CD4-positive, alpha-beta memory T cell (primary cell): Measurements from ENCODE around the gene SFXN4. TPM values are rescaled to one million over a fixed set of nuclear protein-coding genes. Genes with fewer than 3 reads are reported as not detected.
"Not testable (repeated sequence)": the region's sequence is repeated elsewhere in the genome, so short reads cannot be mapped to it uniquely, and the experiment has no call there.

Experiments used
- CTCF ChIA-PET: fragments of 350-600 bp; sonication (Branson Sonifier 250); formaldehyde crosslinking; loops from one replicate; lab custom pipeline; 2021; ENCODE audit warnings: inconsistent platforms; ENCODE audit not compliant: partially characterized antibody; lab: Charles Lee
- POLR2A ChIA-PET: fragments of 350-600 bp; sonication (Branson Sonifier 250); formaldehyde crosslinking; loops from one replicate; lab custom pipeline; 2021; ENCODE audit not compliant: partially characterized antibody; lab: Charles Lee
- DNase-seq, 5 donors: peaks; one replicate each; pipeline versions ENCODE4 v3.0.0 to v3.0.0-alpha.2; 2020 to 2022; ENCODE audit warnings: mixed read lengths in 1 of 5
- H3K27ac ChIP-seq: one replicate; pipeline ENCODE4 v1.7.0; 2013; ENCODE audit warnings: low read depth, low read length
- H3K27me3 ChIP-seq: 2 replicates; pipeline ENCODE4 v1.7.0; 2013; ENCODE audit warnings: mild to moderate bottlenecking, low read length, moderate library complexity; ENCODE audit not compliant: insufficient read depth
- H3K36me3 ChIP-seq: 2 replicates; pipeline ENCODE4 v1.7.0; 2013; ENCODE audit warnings: mild to moderate bottlenecking, low read length, moderate library complexity; ENCODE audit not compliant: insufficient read depth
- H3K4me1 ChIP-seq: 2 replicates; pipeline ENCODE4 v1.7.0; 2013; ENCODE audit warnings: mild to moderate bottlenecking, low read length, moderate library complexity; ENCODE audit not compliant: insufficient read depth
- H3K4me3 ChIP-seq, 2 donors: one replicate each; pipeline ENCODE4 v1.7.0; 2013; ENCODE audit warnings: low read length in 2 of 2, mild to moderate bottlenecking in 1 of 2
- H3K9me3 ChIP-seq, 2 donors: one replicate each; pipeline ENCODE4 v1.7.0; 2013; ENCODE audit warnings: low read length in 2 of 2, control low read depth in 1 of 2; ENCODE audit not compliant: control insufficient read depth in 1 of 2
- H3K27ac Mint-ChIP-seq, 7 donors: one replicate each; pipeline ENCODE4 v1.8.0; 2020 to 2021; ENCODE audit warnings: mixed read lengths in 7 of 7, mild to moderate bottlenecking in 6 of 7, inconsistent platforms in 3 of 7, moderate library complexity in 3 of 7
- H3K27me3 Mint-ChIP-seq, 2 donors: one replicate each; pipeline ENCODE4 v1.8.0; 2020 to 2021; ENCODE audit warnings: mixed read lengths in 2 of 2
- H3K36me3 Mint-ChIP-seq, 2 donors: one replicate each; pipeline ENCODE4 v1.8.0; 2020 to 2021; ENCODE audit warnings: mixed read lengths in 2 of 2, inconsistent platforms in 1 of 2, mild to moderate bottlenecking in 1 of 2
- H3K4me1 Mint-ChIP-seq, 4 donors: one replicate each; pipeline ENCODE4 v1.8.0; 2020 to 2021; ENCODE audit warnings: mixed read lengths in 4 of 4, mild to moderate bottlenecking in 1 of 4
- H3K4me3 Mint-ChIP-seq, 8 donors: one replicate each; pipeline ENCODE4 v1.8.0; 2020 to 2021; ENCODE audit warnings: mixed read lengths in 8 of 8, mild to moderate bottlenecking in 7 of 8, moderate library complexity in 6 of 8, inconsistent platforms in 3 of 8
- H3K9me3 Mint-ChIP-seq, 8 donors: one replicate each; pipeline ENCODE4 v1.8.0; 2020 to 2021; ENCODE audit warnings: mixed read lengths in 8 of 8, mild to moderate bottlenecking in 5 of 8, inconsistent platforms in 3 of 8, moderate library complexity in 1 of 8
- intact Hi-C: fragments of 100-400 bp; cut with micrococcal nuclease; formaldehyde crosslinking; loops from one replicate; pipeline ENCODE4 v1.15.1; 2023
- polyA plus RNA-seq, 2 donors: library from polyadenylated mRNA; unstranded; fragments of 300-500 nt; fragmentation: Illumina TruSeq; gene quantifications; one replicate each; pipeline ENCODE4 v1.2.3, GENCODE V29; 2021
- total RNA-seq, 2 experiments: library from RNA; stranded (reverse); gene quantifications; one replicate each; pipeline ENCODE4 v1.2.3, GENCODE V29; 2021

The SFXN4 gene
- total and polyA plus RNA-seq, 4 experiments from 2014 or later = 13.9 to 18.5 (median 15.6) TPM

DNA sequence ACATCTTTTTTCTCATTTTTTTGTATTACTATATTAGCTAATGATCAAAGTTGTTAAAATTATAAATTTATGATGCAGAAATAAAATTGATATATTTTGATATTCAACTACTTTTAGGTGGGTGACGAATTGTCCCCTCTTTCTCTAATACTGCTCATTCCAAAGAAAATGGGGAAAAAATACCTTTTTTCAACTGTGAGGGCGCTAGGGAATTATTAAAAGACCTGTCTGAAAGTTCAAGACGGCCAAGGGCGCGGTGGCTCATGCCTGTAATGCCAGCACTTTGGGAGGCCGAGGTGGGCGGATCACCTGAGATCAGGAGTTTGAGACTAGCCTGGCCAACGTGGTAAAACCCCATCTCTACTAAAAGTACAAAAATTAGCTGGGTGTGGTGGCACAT, 27.6 kb downstream of the SFXN4 start:
- not testable (repeated sequence) for DNase-seq, H3K4me3 ChIP-seq, H3K27me3 Mint-ChIP-seq, H3K9me3 Mint-ChIP-seq, H3K9me3 ChIP-seq, H3K27ac Mint-ChIP-seq, H3K27me3 ChIP-seq, H3K27ac ChIP-seq, H3K4me1 ChIP-seq, H3K4me3 Mint-ChIP-seq
- peaks cover 8 to 45% of the 10 kb centered on the region in 2 donors for H3K36me3 Mint-ChIP-seq
- POLR2A ChIA-PET = interaction anchor here (1.0 kb wide), 1 partner anchor 14 kb away, joined by 3 read pairs; no protein-coding TSS in a partner anchor
- intact Hi-C loops = loop anchor here (2.0 kb wide), 2 partner anchors 279 to 405 kb away; partner anchors contain the start of gene RGS10
- H3K4me1 Mint-ChIP-seq = peaks cover 7 to 20% (median 14%) of the 10 kb centered on the region in 4 donors
- H3K36me3 ChIP-seq = peaks cover 26% of the 10 kb centered on the region
- CTCF ChIA-PET = interaction anchor here (0.7 kb wide), 2 partner anchors 40 to 202 kb away, joined by 5 to 6 read pairs; no protein-coding TSS in a partner anchor

DNA sequence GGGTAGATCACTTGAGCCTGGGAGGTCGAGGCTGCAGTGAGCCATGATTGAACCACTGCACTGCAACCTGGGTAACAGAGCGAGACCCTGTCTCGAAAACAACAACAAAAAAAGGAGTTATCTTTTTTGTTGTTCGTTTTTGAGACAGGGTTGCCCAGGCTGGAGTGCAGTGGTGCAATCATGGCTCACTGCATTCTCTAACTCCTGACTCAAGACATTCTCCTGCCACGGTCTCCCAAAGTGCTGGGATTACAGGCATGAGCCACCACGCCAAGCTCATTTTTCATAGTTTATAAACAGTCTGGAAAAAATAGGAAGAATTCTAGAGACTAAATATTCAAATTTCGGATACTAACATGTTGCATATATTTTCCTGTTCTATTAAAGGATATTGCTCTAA, 29.4 kb downstream of the SFXN4 start:
- H3K27me3 ChIP-seq = no peaks in the 10 kb centered on the region
- Mint-ChIP-seq H3K27me3 (no peaks in the 10 kb centered on the region), H3K36me3 (peaks cover 21 to 56% of the 10 kb centered on the region in 2 donors), H3K9me3 (peaks cover 0 to 3% (median 0%) of the 10 kb centered on the region in 8 donors), H3K27ac (peak overlapping the region in 2 of 7 donors; percentile 39 to 42), H3K4me3 (no peak overlapping the region), H3K4me1 (peaks cover 20 to 37% (median 27%) of the 10 kb centered on the region in 4 donors)
- DNase-seq = no peak
- ChIA-PET POLR2A (interaction anchor here (1.4 kb wide), 1 partner anchor 45 kb away, joined by 4 read pairs; no protein-coding TSS in a partner anchor), CTCF (interaction anchor here (0.7 kb wide), 1 partner anchor 62 kb away, joined by 4 read pairs; no protein-coding TSS in a partner anchor)
- no peak overlapping the region for H3K27ac ChIP-seq
- no peaks in the 10 kb centered on the region for H3K9me3 ChIP-seq
- peaks cover 29% of the 10 kb centered on the region for H3K36me3 ChIP-seq
- peaks cover 24% of the 10 kb centered on the region for H3K4me1 ChIP-seq
- H3K4me3 ChIP-seq = no peak overlapping the region
- intact Hi-C loops = no loop called here

DNA sequence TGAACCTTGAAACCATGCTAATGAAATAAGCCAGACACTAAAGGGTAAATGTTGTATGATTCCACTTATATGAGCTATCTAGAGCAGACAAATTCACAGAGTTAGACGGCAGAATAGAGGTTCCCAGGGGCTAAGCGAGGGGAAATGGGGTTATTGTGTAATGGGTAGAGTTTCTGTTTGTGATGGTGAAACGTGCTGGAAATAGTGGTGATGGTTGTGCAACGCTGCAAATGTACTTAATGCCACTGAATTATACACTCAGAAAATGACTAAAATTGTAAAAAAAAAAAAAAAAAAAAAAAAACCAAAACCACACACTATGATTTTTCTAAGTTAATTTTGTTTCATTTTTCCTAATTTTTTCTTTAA, 30.0 kb downstream of the SFXN4 start:
- H3K27ac ChIP-seq = no peak overlapping the region
- Mint-ChIP-seq H3K36me3 (peaks cover 25 to 55% of the 10 kb centered on the region in 2 donors), H3K9me3 (peaks cover 0 to 3% (median 0%) of the 10 kb centered on the region in 8 donors), H3K4me1 (peaks cover 25 to 43% (median 32%) of the 10 kb centered on the region in 4 donors), H3K27ac (peak overlapping the region in 6 of 7 donors; percentile 3 to 86 (median 80)), H3K4me3 (peak overlapping the region in 2 of 8 donors; percentile 47 to 53), H3K27me3 (no peaks in the 10 kb centered on the region)
- ChIA-PET CTCF (interaction anchor here (0.6 to 0.7 kb wide), 2 partner anchors 63 to 460 kb away, joined by 4 read pairs; no protein-coding TSS in a partner anchor), POLR2A (interaction anchor here (1.4 kb wide), 1 partner anchor 45 kb away, joined by 4 read pairs; no protein-coding TSS in a partner anchor)
- H3K4me3 ChIP-seq = no peak overlapping the region
- intact Hi-C loops = no loop called here
- H3K4me1 ChIP-seq = peaks cover 30% of the 10 kb centered on the region
- H3K36me3 ChIP-seq = peaks cover 30% of the 10 kb centered on the region
- no peak for DNase-seq
- no peaks in the 10 kb centered on the region for H3K27me3 ChIP-seq
- H3K9me3 ChIP-seq = no peaks in the 10 kb centered on the region

DNA sequence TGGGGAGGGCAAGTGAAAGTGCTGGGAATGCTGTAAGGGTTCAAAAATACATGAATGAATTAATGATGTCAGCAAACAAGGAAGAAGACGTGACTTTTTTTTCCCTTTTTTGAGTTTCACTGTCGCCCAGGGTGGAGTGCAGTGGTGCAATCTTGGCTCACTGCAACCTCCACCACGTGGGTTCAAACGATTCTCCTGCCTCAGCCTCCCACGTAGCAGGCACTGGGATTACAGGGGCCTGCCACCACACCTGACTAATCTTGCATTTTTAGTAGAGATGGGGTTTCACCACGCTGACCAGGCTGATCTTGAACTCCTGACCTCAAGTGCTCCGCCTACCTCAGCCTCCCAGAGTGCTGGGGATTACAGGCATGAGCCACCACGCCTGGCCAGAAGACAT, 31.6 kb downstream of the SFXN4 start:
- H3K9me3 Mint-ChIP-seq = no peaks in the 10 kb centered on the region
- H3K4me1 ChIP-seq = peaks cover 40% of the 10 kb centered on the region
- H3K27me3 ChIP-seq = no peaks in the 10 kb centered on the region
- peaks cover 36% of the 10 kb centered on the region for H3K36me3 ChIP-seq
- CTCF ChIA-PET = no interaction called here
- intact Hi-C loops = loop anchor here (5.0 kb wide), 1 partner anchor 43 kb away; the partner anchor contains the start of gene PRDX3
- H3K27me3 Mint-ChIP-seq = no peaks in the 10 kb centered on the region
- H3K4me3 ChIP-seq = no peak overlapping the region
- peaks cover 37 to 57% of the 10 kb centered on the region in 2 donors for H3K36me3 Mint-ChIP-seq
- POLR2A ChIA-PET = interaction anchor here (1.2 to 3.6 kb wide), 2 partner anchors 29 to 53 kb away, joined by 5 to 23 read pairs; partner anchors contain the start of genes DENND10 and EIF3A
- no peak overlapping the region for H3K27ac ChIP-seq
- no peaks in the 10 kb centered on the region for H3K9me3 ChIP-seq
- H3K27ac Mint-ChIP-seq = peak overlapping the region; percentile 50 to 90 (median 74)
- peaks cover 30 to 48% (median 39%) of the 10 kb centered on the region in 4 donors for H3K4me1 Mint-ChIP-seq
- H3K4me3 Mint-ChIP-seq = no peak overlapping the region
- DNase-seq = no peak

DNA sequence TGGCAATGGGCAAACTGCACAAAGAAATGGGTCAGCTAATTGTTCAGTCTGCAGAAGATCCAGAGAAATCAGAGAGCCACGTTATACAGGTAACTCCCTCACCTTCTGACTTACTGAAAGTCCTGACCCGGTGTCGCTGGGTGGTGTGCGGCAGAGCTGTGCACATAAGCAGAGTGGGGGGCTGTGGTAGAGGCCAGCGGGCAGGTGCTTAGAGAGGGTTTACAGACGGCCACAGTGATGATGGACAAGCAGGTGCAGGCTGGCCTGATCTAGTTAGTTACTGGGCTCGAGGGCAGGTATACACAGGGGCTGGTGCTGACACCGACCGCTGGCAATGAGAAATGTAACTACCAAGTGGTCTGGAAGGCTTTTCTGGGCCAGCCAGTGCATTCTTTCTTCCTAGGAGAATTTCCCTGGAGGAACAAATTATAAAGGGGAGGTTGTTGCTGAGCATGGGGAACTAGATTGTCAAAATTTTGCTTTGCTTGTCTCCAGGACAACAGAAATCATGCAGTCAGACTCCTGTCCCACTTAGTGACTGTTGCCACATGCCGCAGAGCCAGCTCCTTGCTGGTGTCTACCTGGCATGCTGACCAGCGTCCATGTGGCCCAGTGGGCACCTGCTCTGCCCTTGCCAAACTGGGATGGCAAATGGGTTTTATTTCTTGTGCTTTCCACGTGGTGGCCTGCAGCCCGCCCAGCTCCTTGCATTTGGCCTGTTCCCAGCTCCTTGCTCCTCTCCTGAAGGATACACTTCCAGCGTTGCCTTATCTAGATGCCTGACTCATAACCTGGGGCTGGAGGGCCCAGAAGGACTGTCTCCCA, 32.8 kb downstream of the SFXN4 start:
- H3K9me3 Mint-ChIP-seq = no peaks in the 10 kb centered on the region
- Histone ChIP-seq H3K9me3 (no peaks in the 10 kb centered on the region), H3K4me3 (no peak overlapping the region), H3K27me3 (no peaks in the 10 kb centered on the region), H3K36me3 (peaks cover 30% of the 10 kb centered on the region), H3K27ac (peak overlapping the region; percentile 65), H3K4me1 (peaks cover 40% of the 10 kb centered on the region)
- peaks cover 31 to 49% (median 38%) of the 10 kb centered on the region in 4 donors for H3K4me1 Mint-ChIP-seq
- DNase-seq = no peak
- ChIA-PET CTCF (interaction anchor here (1.3 to 2.0 kb wide), 3 partner anchors 31 to 66 kb away, joined by 3 to 6 read pairs (median 4); no protein-coding TSS in a partner anchor), POLR2A (interaction anchor here (0.6 to 3.6 kb wide), 10 partner anchors 14 to 518 kb away, joined by 3 to 23 read pairs (median 6); partner anchors contain the start of genes BAG3, DENND10, EIF3A and GRK5)
- intact Hi-C loops = loop anchor here (5.0 kb wide), 1 partner anchor 45 kb away; the partner anchor contains the start of gene PRDX3
- no peaks in the 10 kb centered on the region for H3K27me3 Mint-ChIP-seq
- peak overlapping the region in 4 of 8 donors; percentile 33 to 96 (median 90) for H3K4me3 Mint-ChIP-seq
- peaks cover 41 to 56% of the 10 kb centered on the region in 2 donors for H3K36me3 Mint-ChIP-seq
- peak overlapping the region; percentile 31 to 99 (median 95) for H3K27ac Mint-ChIP-seq

DNA sequence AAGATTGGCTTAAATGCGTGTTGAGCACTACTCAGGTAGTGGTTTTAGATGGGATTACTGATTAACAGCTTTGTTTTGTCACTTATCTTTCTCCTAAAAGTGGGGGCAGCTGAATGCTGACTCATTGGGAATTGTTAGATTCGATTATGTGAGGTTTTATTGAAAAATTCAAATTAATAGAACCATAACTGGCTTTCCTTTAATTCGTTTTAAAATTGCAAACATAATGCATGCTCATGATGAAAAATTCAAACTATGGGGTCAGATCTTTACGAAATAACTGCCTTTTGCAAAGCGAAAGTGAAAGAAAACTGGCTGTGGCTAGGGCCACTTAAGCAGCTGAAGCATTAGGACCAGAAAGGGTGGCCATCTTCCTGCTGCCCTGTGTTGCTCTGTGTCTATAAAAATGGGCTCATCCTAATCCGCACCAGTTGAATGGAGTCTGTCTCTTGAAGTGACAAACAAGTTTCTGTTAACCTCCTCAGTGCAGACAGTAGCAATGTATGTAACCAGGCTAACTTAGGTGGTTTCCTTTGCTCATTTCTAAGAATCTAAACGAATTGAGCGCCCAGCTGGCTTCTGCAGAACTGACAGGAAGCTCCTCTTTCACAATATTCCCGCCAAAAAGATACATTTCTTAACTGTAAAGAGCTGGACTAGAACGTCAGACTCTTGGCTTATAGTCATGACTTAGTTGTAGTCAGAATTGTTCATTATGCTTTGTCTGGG, 33.8 kb downstream of the SFXN4 start:
- Histone ChIP-seq H3K27me3 (no peaks in the 10 kb centered on the region), H3K36me3 (peaks cover 30% of the 10 kb centered on the region), H3K9me3 (no peaks in the 10 kb centered on the region), H3K4me3 (peak overlapping the region; percentile 3 to 44), H3K4me1 (peaks cover 40% of the 10 kb centered on the region), H3K27ac (peak overlapping the region; percentile 65)
- POLR2A ChIA-PET = interaction anchor here (0.6 to 3.6 kb wide), 12 partner anchors 13 to 519 kb away, joined by 3 to 23 read pairs (median 5); partner anchors contain the start of genes BAG3, DENND10, EIF3A and GRK5
- Mint-ChIP-seq H3K4me1 (peaks cover 31 to 49% (median 38%) of the 10 kb centered on the region in 4 donors), H3K4me3 (peak overlapping the region; percentile 87 to 96 (median 92)), H3K27me3 (no peaks in the 10 kb centered on the region), H3K9me3 (no peaks in the 10 kb centered on the region), H3K27ac (peak overlapping the region; percentile 86 to 99 (median 95)), H3K36me3 (peaks cover 41 to 56% of the 10 kb centered on the region in 2 donors)
- intact Hi-C loops = loop anchor here (1.0 to 5.0 kb wide), 3 partner anchors 29 to 50 kb away; partner anchors contain the start of gene PRDX3
- DNase-seq = peak; percentile 42 to 57 (median 50)
- CTCF ChIA-PET = interaction anchor here (0.7 to 2.0 kb wide), 7 partner anchors 8 to 174 kb away, joined by 3 to 6 read pairs (median 3); no protein-coding TSS in a partner anchor
